Liver (tissue), 9 donors: Measurements from ENCODE around the gene SOX6. TPM values are rescaled to one million over a fixed set of nuclear protein-coding genes. Genes with fewer than 3 reads are reported as not detected.

Source experiments
- DNase-seq: peaks from one replicate; pipeline ENCODE4 v3.0.0-alpha.2; 2017; ENCODE audit warnings: low spot score
- H3K27ac ChIP-seq, 2 donors: one replicate each; pipeline ENCODE4 v1.7.0; 2013; ENCODE audit warnings: inconsistent platforms in 2 of 2, low read length in 2 of 2, control low read depth in 1 of 2, low read depth in 1 of 2, mild to moderate bottlenecking in 1 of 2
- H3K27me3 ChIP-seq, 4 donors: one replicate each; pipeline versions ENCODE4 v1.6.1 to v1.7.0; 2013; ENCODE audit warnings: low read length in 3 of 4, inconsistent platforms in 1 of 4, mild to moderate bottlenecking in 1 of 4, moderate library complexity in 1 of 4; ENCODE audit not compliant: control insufficient read depth in 4 of 4, insufficient read depth in 4 of 4
- H3K36me3 ChIP-seq, 4 donors: one replicate each; pipeline versions ENCODE4 v1.6.1 to v1.7.0; 2013; ENCODE audit warnings: low read length in 3 of 4, mild to moderate bottlenecking in 3 of 4, low read depth in 1 of 4, moderate library complexity in 1 of 4; ENCODE audit not compliant: control insufficient read depth in 4 of 4, insufficient read depth in 3 of 4
- H3K4me1 ChIP-seq, 4 donors: one replicate each; pipeline versions ENCODE4 v1.6.1 to v1.7.0; 2013; ENCODE audit warnings: low read length in 3 of 4, mild to moderate bottlenecking in 3 of 4, moderate library complexity in 1 of 4; ENCODE audit not compliant: control insufficient read depth in 4 of 4, insufficient read depth in 4 of 4
- H3K4me3 ChIP-seq, 3 donors: one replicate each; pipeline versions ENCODE4 v1.6.1 to v1.7.0; 2013; ENCODE audit warnings: low read length in 3 of 3, control low read depth in 1 of 3, low read depth in 1 of 3, mild to moderate bottlenecking in 1 of 3
- H3K9ac ChIP-seq, 2 donors: one replicate each; pipeline ENCODE4 v1.7.0; 2013; ENCODE audit warnings: low read length in 2 of 2, mild to moderate bottlenecking in 2 of 2, moderate library complexity in 2 of 2, control low read depth in 1 of 2, low read depth in 1 of 2
- H3K9me3 ChIP-seq, 4 donors: one replicate each; pipeline versions ENCODE4 v1.6.1 to v1.7.0; 2013; ENCODE audit warnings: low read length in 3 of 4; ENCODE audit not compliant: control insufficient read depth in 4 of 4
- ATF3 ChIP-seq: IDR thresholded peaks from 2 replicates; pipeline ENCODE4 v1.6.1; 2016; ENCODE audit warnings: antibody characterized with exemption
- EGR1 ChIP-seq, 2 donors: IDR thresholded peaks; 2 replicates each; pipeline ENCODE4 v1.6.1; 2016 to 2018; ENCODE audit warnings: antibody characterized with exemption in 2 of 2, low read depth in 2 of 2
- FOXA1 ChIP-seq: IDR thresholded peaks from 2 replicates; pipeline ENCODE4 v1.6.1; 2016; ENCODE audit warnings: antibody characterized with exemption
- FOXA2 ChIP-seq: IDR thresholded peaks from 2 replicates; pipeline ENCODE4 v1.6.1; 2016; ENCODE audit warnings: antibody characterized with exemption
- GABPA ChIP-seq, 2 donors: IDR thresholded peaks in 1 of 2; conservative IDR thresholded peaks in 1 of 2; 2 replicates each; pipeline ENCODE4 v1.6.1; 2016; ENCODE audit warnings: antibody characterized with exemption in 2 of 2, mild to moderate bottlenecking in 1 of 2, moderate library complexity in 1 of 2
- HNF4A ChIP-seq, 2 donors: conservative IDR thresholded peaks; 2 replicates each; pipeline ENCODE4 v1.6.1; 2016; ENCODE audit warnings: antibody characterized with exemption in 2 of 2, mild to moderate bottlenecking in 2 of 2
- HNF4G ChIP-seq: IDR thresholded peaks from 2 replicates; pipeline ENCODE4 v1.6.1; 2016; ENCODE audit warnings: antibody characterized with exemption
- JUND ChIP-seq, 2 donors: IDR thresholded peaks; 2 replicates each; pipeline ENCODE4 v1.6.1; 2016; ENCODE audit warnings: antibody characterized with exemption in 2 of 2
- NR2F2 ChIP-seq: IDR thresholded peaks from 2 replicates; pipeline ENCODE4 v1.6.1; 2016; ENCODE audit warnings: antibody characterized with exemption
- RAD21 ChIP-seq, 2 donors: IDR thresholded peaks; 2 replicates each; pipeline ENCODE4 v1.6.1; 2016; ENCODE audit warnings: antibody characterized with exemption in 2 of 2, mild to moderate bottlenecking in 2 of 2
- REST ChIP-seq: IDR thresholded peaks from 2 replicates; pipeline ENCODE4 v1.6.1; 2016; ENCODE audit warnings: antibody characterized with exemption, mild to moderate bottlenecking
- RXRA ChIP-seq, 2 donors: IDR thresholded peaks; 2 replicates each; pipeline ENCODE4 v1.6.1; 2017 to 2018; ENCODE audit warnings: antibody characterized with exemption in 2 of 2, mild to moderate bottlenecking in 1 of 2
- SP1 ChIP-seq: IDR thresholded peaks from 2 replicates; pipeline ENCODE4 v1.6.1; 2018; ENCODE audit warnings: antibody characterized with exemption, mild to moderate bottlenecking
- TAF1 ChIP-seq: conservative IDR thresholded peaks from 2 replicates; pipeline ENCODE4 v1.6.1; 2016; ENCODE audit warnings: antibody characterized with exemption, mild to moderate bottlenecking
- YY1 ChIP-seq: IDR thresholded peaks from 2 replicates; pipeline ENCODE4 v1.6.1; 2016; ENCODE audit warnings: antibody characterized with exemption, mild to moderate bottlenecking
- ZBTB33 ChIP-seq: IDR thresholded peaks from 2 replicates; pipeline ENCODE4 v1.6.1; 2016; ENCODE audit warnings: antibody characterized with exemption
- WGBS: extraction: QIAGEN DNeasy Blood & Tissue Kit; methylation state at CpG from one replicate; pipeline ENCODE4 v1.1.7; 2013; 5-methylcytosine and 5-hydroxymethylcytosine counted together
- polyA plus RNA-seq, 2 donors: library from polyadenylated mRNA; stranded (reverse) in 1 of 2; unstranded in 1 of 2; fragments of 200-250 nt in 1 of 2; fragments of >200 nt in 1 of 2; fragmentation: Nextera tagmentation in 1 of 2; extraction: Ambion mirVana in 1 of 2; gene quantifications; one replicate each; pipeline versions ENCODE4 v1.2.1 to v1.2.3, GENCODE V29; 2013 to 2015
- total RNA-seq, 2 donors: library from RNA; depleted of rRNA; stranded (reverse); fragments of >200 nt; gene quantifications; one replicate each; pipeline ENCODE4 v1.2.3, GENCODE V29; 2014
- TF ChIP-seq, protein P1 (sequence below): IDR thresholded peaks from 2 replicates; pipeline ENCODE4 v1.6.1; 2016; ENCODE audit warnings: antibody characterized with exemption
- TF ChIP-seq, protein P2 (sequence below): fragments of 150-350 bp; IDR thresholded peaks from 2 replicates; pipeline ENCODE4 v1.5.1; 2017; ENCODE audit warnings: improper control_type of control experiment, low read depth, low read length; ENCODE audit not compliant: missing input control
- donor health status: healthy.
- donor health status: healthy.
- donor health status: healthy.
- donor health status: healthy.
- donor health status: healthy.

Gene SOX6
- total and polyA plus RNA-seq, 4 donors = 2.4 to 111 (median 14.8) TPM

GRCh38 chr11:16110886-16111285 is 245.5 kb downstream of the SOX6 start:
- no peak for DNase-seq
- H3K4me1 ChIP-seq = peaks cover 4 to 34% (median 16%) of the 10 kb centered on the region in 4 donors
- no peaks in the 10 kb centered on the region for H3K9me3 ChIP-seq
- TF ChIP-seq ZBTB33 (no peak), YY1 (no peak), HNF4A (conservative IDR thresholded peaks at IDR 0.05) (no peak), HNF4G (no peak), ATF3 (no peak), JUND (IDR thresholded peaks at IDR 0.05) (no peak), FOXA2 (no peak), NR2F2 (no peak), TAF1 (no peak), RAD21 (IDR thresholded peaks at IDR 0.05) (no peak), RXRA (IDR thresholded peaks at IDR 0.05) (no peak), GABPA (IDR thresholded peaks at IDR 0.05 in 1 of 2, conservative IDR thresholded peaks at IDR 0.05 in 1 of 2) (no peak)
- TF ChIP-seq, protein P1, sequence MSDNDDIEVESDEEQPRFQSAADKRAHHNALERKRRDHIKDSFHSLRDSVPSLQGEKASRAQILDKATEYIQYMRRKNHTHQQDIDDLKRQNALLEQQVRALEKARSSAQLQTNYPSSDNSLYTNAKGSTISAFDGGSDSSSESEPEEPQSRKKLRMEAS = no peak
- peak overlapping the region in 2 of 3 donors; percentile 35 to 53 for H3K4me3 ChIP-seq
- no peaks in the 10 kb centered on the region for H3K36me3 ChIP-seq
- WGBS = 27% methylated on average over 2 of the region's 2 CpGs
- H3K27me3 ChIP-seq = no peaks in the 10 kb centered on the region
- H3K9ac ChIP-seq = peak overlapping the region; percentile 62 to 99
- peak overlapping the region; percentile 52 to 76 for H3K27ac ChIP-seq

GRCh38 chr11:16099343-16099900 is 256.9 kb downstream of the SOX6 start:
- H3K9ac ChIP-seq = no peak overlapping the region
- no peak for DNase-seq
- no peaks in the 10 kb centered on the region for H3K36me3 ChIP-seq
- 80% methylated on average over 2 of the region's 2 CpGs for WGBS
- no peaks in the 10 kb centered on the region for H3K27me3 ChIP-seq
- H3K9me3 ChIP-seq = no peaks in the 10 kb centered on the region
- H3K4me1 ChIP-seq = peaks cover 0 to 10% (median 3%) of the 10 kb centered on the region in 4 donors
- H3K4me3 ChIP-seq = no peak overlapping the region
- H3K27ac ChIP-seq = no peak overlapping the region
- no peak for TF ChIP-seq RAD21 (IDR thresholded peaks at IDR 0.05)
- TF ChIP-seq RXRA (IDR thresholded peaks at IDR 0.05) = no peak
- no peak for TF ChIP-seq YY1
- TF ChIP-seq, protein P2, sequence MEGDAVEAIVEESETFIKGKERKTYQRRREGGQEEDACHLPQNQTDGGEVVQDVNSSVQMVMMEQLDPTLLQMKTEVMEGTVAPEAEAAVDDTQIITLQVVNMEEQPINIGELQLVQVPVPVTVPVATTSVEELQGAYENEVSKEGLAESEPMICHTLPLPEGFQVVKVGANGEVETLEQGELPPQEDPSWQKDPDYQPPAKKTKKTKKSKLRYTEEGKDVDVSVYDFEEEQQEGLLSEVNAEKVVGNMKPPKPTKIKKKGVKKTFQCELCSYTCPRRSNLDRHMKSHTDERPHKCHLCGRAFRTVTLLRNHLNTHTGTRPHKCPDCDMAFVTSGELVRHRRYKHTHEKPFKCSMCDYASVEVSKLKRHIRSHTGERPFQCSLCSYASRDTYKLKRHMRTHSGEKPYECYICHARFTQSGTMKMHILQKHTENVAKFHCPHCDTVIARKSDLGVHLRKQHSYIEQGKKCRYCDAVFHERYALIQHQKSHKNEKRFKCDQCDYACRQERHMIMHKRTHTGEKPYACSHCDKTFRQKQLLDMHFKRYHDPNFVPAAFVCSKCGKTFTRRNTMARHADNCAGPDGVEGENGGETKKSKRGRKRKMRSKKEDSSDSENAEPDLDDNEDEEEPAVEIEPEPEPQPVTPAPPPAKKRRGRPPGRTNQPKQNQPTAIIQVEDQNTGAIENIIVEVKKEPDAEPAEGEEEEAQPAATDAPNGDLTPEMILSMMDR = no peak
- no peak for TF ChIP-seq TAF1
- no peak for TF ChIP-seq NR2F2
- no peak for TF ChIP-seq SP1
- no peak for TF ChIP-seq HNF4A (conservative IDR thresholded peaks at IDR 0.05)
- no peak for TF ChIP-seq HNF4G
- no peak for TF ChIP-seq JUND (IDR thresholded peaks at IDR 0.05)
- no peak for TF ChIP-seq FOXA1
- no peak for TF ChIP-seq EGR1 (IDR thresholded peaks at IDR 0.05; ENCODE audit: low read depth in 2 of 2)
- TF ChIP-seq ZBTB33 = no peak
- TF ChIP-seq, protein P1 = no peak
- TF ChIP-seq GABPA (IDR thresholded peaks at IDR 0.05 in 1 of 2, conservative IDR thresholded peaks at IDR 0.05 in 1 of 2) = no peak
- TF ChIP-seq FOXA2 = no peak
- no peak for TF ChIP-seq ATF3
- no peak for TF ChIP-seq REST
